GM10266 (cell line): ENCODE measurements around the gene TRABD2A.

Source experiments
- DNase-seq: peaks from one replicate; pipeline ENCODE4 v3.0.0; 2012; ENCODE audit errors: extremely low spot score
- CTCF ChIP-seq: IDR thresholded peaks from 2 replicates; pipeline ENCODE4 v1.5.1; 2012; ENCODE audit warnings: mild to moderate bottlenecking, low read depth; ENCODE audit not compliant: control insufficient read depth, insufficient read depth; ENCODE audit errors: missing control alignments

The TRABD2A gene

DNA sequence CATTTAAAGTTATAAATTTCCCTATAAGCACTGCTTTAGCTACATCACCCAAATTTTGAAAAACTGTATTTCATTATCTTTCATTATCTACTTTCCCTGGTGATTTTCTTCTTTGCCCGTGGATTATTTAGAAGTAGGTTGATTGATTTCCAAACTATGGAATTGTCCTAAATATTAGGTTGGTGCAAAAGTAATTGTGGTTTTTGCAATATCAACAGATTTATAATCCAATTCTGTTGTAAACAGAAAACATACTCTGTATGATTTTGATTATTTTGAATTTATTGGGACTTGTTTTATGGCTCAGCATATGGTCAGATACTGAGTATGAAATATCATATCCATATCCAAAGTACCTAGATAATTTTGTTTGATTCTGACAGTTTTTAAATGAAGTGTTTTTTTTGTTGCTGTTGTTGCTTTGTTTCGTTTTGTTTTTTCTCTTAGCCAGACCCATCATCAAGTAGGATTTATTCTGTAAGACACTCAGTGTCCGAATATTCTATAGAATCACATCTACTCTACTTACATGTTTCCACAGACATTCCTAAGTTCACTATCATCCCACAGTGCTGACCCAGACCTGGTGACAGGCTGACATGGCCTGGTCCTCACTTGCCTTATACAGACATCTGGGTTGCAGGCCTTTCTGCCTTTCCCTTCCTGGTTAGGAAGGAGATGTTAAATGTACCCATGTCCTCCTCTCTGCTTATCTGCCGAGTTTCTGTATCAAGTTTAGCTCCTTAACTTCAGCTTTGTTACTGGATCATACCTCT is 2.1 kb upstream of the TRABD2A start:
- no peak for DNase-seq
- TF ChIP-seq CTCF, result no peak

GRCh38 chr2:84882414-84882738 is 1.5 kb upstream of the TRABD2A start:
- no peak for DNase-seq
- no peak for TF ChIP-seq CTCF

DNA sequence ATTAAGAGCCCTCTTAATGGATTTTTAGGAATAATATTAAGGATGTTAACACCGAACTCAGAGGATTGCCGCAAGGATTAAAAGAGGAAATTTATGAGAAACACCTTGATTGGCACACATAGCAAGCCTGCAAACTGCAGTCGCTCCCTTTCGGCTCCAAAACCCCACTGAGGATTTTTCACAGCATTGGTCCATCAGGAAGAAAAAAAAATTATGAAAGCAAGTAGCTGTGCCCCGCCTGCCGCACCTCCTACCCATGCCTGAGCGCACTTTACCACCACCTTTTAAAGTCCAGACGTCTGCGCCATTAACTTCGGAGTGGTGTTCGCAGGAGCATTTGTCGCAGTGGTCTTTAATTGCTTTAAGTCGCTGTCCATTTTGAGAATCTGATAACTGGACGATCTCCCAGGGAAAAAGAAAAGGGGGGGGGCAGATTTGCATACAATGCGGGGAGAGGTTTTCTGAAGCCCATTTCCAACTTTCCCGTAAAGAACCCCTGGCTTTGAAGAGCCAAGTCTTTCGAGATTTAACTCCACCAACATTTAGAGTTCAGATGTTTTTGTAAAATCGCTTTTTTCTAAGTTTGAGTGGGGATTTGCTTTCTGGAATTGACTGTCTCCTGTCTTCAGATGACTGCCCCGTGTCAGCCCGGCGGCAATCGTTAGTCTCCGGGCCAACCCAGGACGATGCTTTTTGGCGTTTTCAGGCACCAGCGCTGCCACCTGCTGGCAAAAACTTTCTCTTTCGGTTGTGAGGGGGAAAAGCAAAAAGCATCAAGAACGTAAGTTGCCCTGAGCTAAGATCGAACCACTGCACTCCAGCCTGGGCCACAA is 913 bp upstream of the TRABD2A start:
- peak; percentile 74 for TF ChIP-seq CTCF
- DNase-seq, result peak; percentile 76

DNA sequence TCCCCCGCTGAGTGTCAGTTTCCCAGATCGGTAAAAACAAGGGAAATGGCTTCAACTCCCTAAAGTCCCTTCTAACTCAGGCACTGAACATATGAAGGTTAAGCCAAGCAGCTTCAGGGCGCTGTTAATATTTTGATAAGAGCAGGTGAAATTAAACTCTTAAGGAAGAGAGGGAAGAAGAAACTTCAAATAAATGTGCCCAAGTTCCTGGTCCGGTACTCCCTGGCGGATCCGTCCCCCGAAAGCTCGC is 564 bp downstream of the TRABD2A start:
- no peak for DNase-seq
- no peak for TF ChIP-seq CTCF

DNA sequence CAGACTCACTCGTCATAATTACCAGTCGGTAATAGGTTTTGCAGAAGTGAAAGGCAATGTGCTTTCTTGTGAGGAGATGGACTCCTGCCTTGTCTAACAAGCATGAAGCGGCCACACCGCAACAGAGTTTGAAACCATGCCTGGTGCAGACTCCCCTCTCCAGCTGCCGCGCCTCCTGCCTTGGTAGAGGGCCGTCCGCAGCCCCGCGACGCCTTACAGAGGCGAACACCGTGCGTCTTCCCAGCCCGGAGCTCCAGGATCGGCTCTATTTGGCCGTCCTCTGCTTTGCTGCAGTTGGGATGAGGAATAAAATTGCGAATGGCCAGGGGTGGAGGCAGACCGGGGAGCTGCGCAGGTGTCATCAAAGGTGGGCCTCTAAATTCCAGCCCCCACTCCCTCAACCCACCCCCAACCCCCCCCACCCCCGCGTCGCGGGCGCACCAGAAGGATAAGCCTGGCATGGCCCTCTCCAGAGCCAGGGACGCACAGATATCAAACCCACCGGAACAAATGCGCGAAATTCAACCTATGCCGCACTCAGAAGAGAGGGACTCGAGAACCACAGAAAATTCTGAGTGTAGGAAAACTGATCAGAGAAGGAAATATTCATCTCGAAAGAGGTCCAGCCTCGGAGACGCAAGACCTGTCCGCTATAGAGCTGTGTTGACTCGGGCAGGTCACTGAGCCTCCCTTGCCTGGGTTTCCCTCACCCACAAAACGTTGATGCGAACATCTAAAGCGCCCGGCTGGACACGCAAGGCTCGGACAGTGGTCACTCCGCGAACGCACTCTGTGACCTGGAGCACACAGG is 1.1 kb downstream of the TRABD2A start:
- TF ChIP-seq CTCF, result no peak
- DNase-seq, result peak; percentile 52

- TF ChIP-seq CTCF, result no peak
- no peak for DNase-seq
These were observed 1.8 kb downstream of the TRABD2A start for GRCh38 chr2:84878896-84879583.
